ENCODE data around the gene GTF3C4. TPM values are rescaled to one million over a fixed set of nuclear protein-coding genes. Genes with fewer than 3 reads are reported as not detected.

The GTF3C4 gene
- total RNA-seq, 2 donors from 2014 or later, result 6.2 to 6.9 TPM

- DNase-seq, result no peak
- 78 to 87% methylated on average over 5 of the region's 5 CpGs for WGBS, 2 donors
- no peak for ATAC-seq
These were observed 11.3 kb downstream of the GTF3C4 start for GRCh38 chr9:132681561-132681960.

GRCh38 chr9:132683873-132684272 is 13.6 kb downstream of the GTF3C4 start:
- 95 to 100% methylated on average over 1 of the region's 1 CpG for WGBS, 2 donors
- no peaks in the 10 kb centered on the region for H3K4me1 ChIP-seq
- no peaks in the 10 kb centered on the region for H3K27me3 ChIP-seq
- intact Hi-C loops (cut with DNase I), result no loop called here
- no peak overlapping the region for H3K4me3 ChIP-seq
- no peak for DNase-seq
- no peak overlapping the region for H3K27ac ChIP-seq
- no peak for TF ChIP-seq POLR2A (IDR thresholded peaks at IDR 0.05)
- TF ChIP-seq, protein P1, sequence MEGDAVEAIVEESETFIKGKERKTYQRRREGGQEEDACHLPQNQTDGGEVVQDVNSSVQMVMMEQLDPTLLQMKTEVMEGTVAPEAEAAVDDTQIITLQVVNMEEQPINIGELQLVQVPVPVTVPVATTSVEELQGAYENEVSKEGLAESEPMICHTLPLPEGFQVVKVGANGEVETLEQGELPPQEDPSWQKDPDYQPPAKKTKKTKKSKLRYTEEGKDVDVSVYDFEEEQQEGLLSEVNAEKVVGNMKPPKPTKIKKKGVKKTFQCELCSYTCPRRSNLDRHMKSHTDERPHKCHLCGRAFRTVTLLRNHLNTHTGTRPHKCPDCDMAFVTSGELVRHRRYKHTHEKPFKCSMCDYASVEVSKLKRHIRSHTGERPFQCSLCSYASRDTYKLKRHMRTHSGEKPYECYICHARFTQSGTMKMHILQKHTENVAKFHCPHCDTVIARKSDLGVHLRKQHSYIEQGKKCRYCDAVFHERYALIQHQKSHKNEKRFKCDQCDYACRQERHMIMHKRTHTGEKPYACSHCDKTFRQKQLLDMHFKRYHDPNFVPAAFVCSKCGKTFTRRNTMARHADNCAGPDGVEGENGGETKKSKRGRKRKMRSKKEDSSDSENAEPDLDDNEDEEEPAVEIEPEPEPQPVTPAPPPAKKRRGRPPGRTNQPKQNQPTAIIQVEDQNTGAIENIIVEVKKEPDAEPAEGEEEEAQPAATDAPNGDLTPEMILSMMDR (IDR thresholded peaks at IDR 0.05), result no peak
- ATAC-seq, result no peak
- no peaks in the 10 kb centered on the region for H3K9me3 ChIP-seq
- peaks cover 0 to 26% of the 10 kb centered on the region in 2 donors for H3K36me3 ChIP-seq (replicated peaks in 1 of 2; ENCODE audit: insufficient read depth in 1 of 2, low read depth in 2 of 2)

More at GRCh38 chr9:132681561-132681960, 11.3 kb downstream of the GTF3C4 start:
- Histone ChIP-seq H3K9me3 (no peaks in the 10 kb centered on the region), H3K27ac (no peak overlapping the region), H3K36me3 (replicated peaks in 1 of 2; ENCODE audit: insufficient read depth in 1 of 2, low read depth in 2 of 2) (peaks cover 0 to 26% of the 10 kb centered on the region in 2 donors), H3K4me1 (no peaks in the 10 kb centered on the region), H3K27me3 (no peaks in the 10 kb centered on the region), H3K4me3 (no peak overlapping the region)
- TF ChIP-seq POLR2A (IDR thresholded peaks at IDR 0.05), result no peak
- TF ChIP-seq, protein P1 (IDR thresholded peaks at IDR 0.05), result no peak
- intact Hi-C loops (cut with DNase I), result no loop called here

DNA sequence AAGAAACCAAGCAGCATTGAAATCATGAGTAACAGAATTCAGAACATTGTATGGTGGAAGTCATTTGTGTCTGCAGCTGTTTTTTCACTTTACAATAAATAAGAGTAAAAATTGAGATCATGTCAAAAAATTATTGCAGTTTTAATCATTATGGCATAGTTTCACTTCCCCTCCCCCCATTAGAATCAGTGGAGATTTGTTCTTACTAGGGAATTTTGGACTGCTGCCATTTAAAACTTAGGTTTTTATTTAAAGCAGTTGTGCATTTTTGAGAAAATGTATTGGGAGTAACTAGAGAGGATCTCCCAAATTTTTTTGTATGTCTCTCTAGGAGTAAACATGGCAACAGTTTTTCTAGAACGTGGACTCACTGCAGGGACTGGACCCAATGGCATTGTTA is 20.4 kb downstream of the GTF3C4 start:
- no peak for DNase-seq
- Histone ChIP-seq H3K4me3 (no peak overlapping the region), H3K36me3 (replicated peaks in 1 of 2; ENCODE audit: insufficient read depth in 1 of 2, low read depth in 2 of 2) (peaks cover 0 to 22% of the 10 kb centered on the region in 2 donors), H3K27ac (no peak overlapping the region), H3K27me3 (no peaks in the 10 kb centered on the region), H3K4me1 (no peaks in the 10 kb centered on the region), H3K9me3 (no peaks in the 10 kb centered on the region)
- ATAC-seq, result no peak
- intact Hi-C loops (cut with DNase I), result no loop called here
- no peak for TF ChIP-seq POLR2A (IDR thresholded peaks at IDR 0.05)
- WGBS, 2 donors, result 91 to 93% methylated on average over 1 of the region's 1 CpG

DNA sequence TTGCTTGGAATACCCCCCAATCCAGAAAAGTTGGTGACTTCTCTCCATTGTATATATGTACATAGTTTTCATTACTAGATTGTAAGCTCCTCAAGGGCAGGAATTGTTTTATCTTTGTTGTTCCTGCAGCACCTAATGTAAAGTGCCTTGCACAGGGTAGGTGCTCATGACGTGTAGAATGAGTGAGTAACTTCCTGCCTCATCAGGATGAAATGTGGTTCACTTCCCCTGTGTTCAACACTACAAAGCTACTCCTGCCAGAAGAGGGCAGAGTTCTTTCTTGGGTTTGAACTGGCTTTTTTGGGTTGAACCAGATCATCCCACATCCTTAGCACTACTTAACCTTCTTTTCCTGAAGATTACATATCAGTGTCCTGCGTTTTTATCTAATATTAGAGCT is 23.9 kb downstream of the GTF3C4 start:
- Histone ChIP-seq H3K4me3 (no peak overlapping the region), H3K9me3 (peaks cover 0 to 10% (median 0%) of the 10 kb centered on the region in 3 donors), H3K4me1 (peaks cover 4% of the 10 kb centered on the region), H3K27me3 (no peaks in the 10 kb centered on the region), H3K36me3 (replicated peaks in 1 of 2; ENCODE audit: insufficient read depth in 1 of 2, low read depth in 2 of 2) (peaks cover 0 to 7% of the 10 kb centered on the region in 2 donors), H3K27ac (no peak overlapping the region)
- no peak for TF ChIP-seq POLR2A (IDR thresholded peaks at IDR 0.05)
- TF ChIP-seq, protein P1 (IDR thresholded peaks at IDR 0.05), result no peak
- 41 to 58% methylated on average over 2 of the region's 2 CpGs for WGBS, 2 donors
- DNase-seq (no peak), ATAC-seq (no peak)
- intact Hi-C loops (cut with DNase I), result no loop called here

GRCh38 chr9:132697230-132697629 is 27.0 kb downstream of the GTF3C4 start:
- H3K9me3 ChIP-seq, result peaks cover 0 to 10% (median 0%) of the 10 kb centered on the region in 3 donors
- no peaks in the 10 kb centered on the region for H3K36me3 ChIP-seq (replicated peaks in 1 of 2; ENCODE audit: insufficient read depth in 1 of 2, low read depth in 2 of 2)
- TF ChIP-seq POLR2A (IDR thresholded peaks at IDR 0.05), result no peak
- TF ChIP-seq, protein P1 (IDR thresholded peaks at IDR 0.05), result no peak
- ATAC-seq (no peak), DNase-seq (no peak)
- H3K4me3 ChIP-seq, result no peak overlapping the region
- intact Hi-C loops (cut with DNase I), result no loop called here
- H3K27ac ChIP-seq, result no peak overlapping the region
- H3K27me3 ChIP-seq, result no peaks in the 10 kb centered on the region
- peaks cover 4% of the 10 kb centered on the region for H3K4me1 ChIP-seq

Data from body of pancreas (tissue), 4 donors.